Ishikawa (cell line): ENCODE results near the gene GPR146.

Source experiments
- CEBPB ChIP-seq: IDR thresholded peaks from 2 replicates; pipeline ENCODE4 v1.6.1; 2012
- CREB1 ChIP-seq: IDR thresholded peaks from 2 replicates; pipeline ENCODE4 v1.6.1; 2012; ENCODE audit warnings: low read depth
- EGR1 ChIP-seq: IDR thresholded peaks from 2 replicates; pipeline ENCODE4 v1.6.1; 2012
- EP300 ChIP-seq: IDR thresholded peaks from 2 replicates; pipeline ENCODE4 v1.6.1; 2012; ENCODE audit warnings: borderline replicate concordance
- FOXM1 ChIP-seq: IDR thresholded peaks from 2 replicates; pipeline ENCODE4 v1.6.1; 2012; ENCODE audit warnings: low read depth, borderline replicate concordance
- MAX ChIP-seq: IDR thresholded peaks from 2 replicates; pipeline ENCODE4 v1.6.1; 2012
- NFIC ChIP-seq: IDR thresholded peaks from 2 replicates; pipeline ENCODE4 v1.6.1; 2012
- RAD21 ChIP-seq: IDR thresholded peaks from 2 replicates; pipeline ENCODE4 v1.6.1; 2012; ENCODE audit warnings: low read depth
- REST ChIP-seq: IDR thresholded peaks from 2 replicates; pipeline ENCODE4 v1.6.1; 2012; ENCODE audit warnings: low read depth, mild to moderate bottlenecking
- TAF1 ChIP-seq: IDR thresholded peaks from 2 replicates; pipeline ENCODE4 v1.6.1; 2012; ENCODE audit warnings: low read depth, mild to moderate bottlenecking
- TCF12 ChIP-seq: IDR thresholded peaks from 2 replicates; pipeline ENCODE4 v1.6.1; 2012; ENCODE audit warnings: low read depth
- TEAD4 ChIP-seq: IDR thresholded peaks from 2 replicates; pipeline ENCODE4 v1.6.1; 2012
- YY1 ChIP-seq: IDR thresholded peaks from 2 replicates; pipeline ENCODE4 v1.6.1; 2012; ENCODE audit warnings: low read depth
- ZBTB7A ChIP-seq: IDR thresholded peaks from 2 replicates; pipeline ENCODE4 v1.6.1; 2012; ENCODE audit warnings: low read depth
- TF ChIP-seq, protein P1 (sequence below): IDR thresholded peaks from 2 replicates; pipeline ENCODE4 v1.6.1; 2012

The GPR146 gene

DNA sequence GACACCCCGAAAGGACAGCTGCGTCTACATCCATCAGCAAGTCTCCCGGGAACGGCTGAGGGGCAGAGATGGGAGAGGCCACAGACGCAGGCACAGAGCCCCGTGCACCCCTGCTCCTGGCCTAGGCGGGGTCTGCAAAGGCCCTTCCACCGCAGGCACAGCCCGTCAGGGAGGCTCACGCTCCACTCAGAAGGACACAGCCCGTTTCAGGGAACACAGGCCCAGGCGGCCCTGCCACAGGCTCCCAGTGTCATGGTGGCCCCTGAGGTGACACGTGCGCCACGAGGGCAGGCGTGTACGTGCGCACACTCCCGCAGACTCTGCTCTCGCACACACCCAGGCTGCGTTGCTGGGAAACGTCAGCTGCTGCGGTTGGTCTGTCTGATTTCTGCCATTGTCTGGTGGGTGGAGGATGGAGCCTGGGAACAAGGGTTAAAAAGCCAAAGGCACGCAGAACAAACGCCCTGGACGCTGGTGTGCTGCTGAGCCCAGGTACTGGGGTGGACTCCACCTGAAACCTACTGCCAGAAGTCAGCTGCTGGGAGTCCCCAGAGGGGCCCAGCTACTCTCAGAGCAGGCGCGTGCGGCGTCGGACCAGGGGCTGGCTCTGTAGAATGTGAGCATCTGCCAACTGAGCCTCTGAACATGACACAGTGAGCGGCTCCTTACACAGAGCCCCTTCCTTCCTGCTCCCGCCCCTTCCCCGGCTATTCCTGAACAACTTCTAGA is 56.7 kb downstream of the GPR146 start:
- TF ChIP-seq, protein P1, sequence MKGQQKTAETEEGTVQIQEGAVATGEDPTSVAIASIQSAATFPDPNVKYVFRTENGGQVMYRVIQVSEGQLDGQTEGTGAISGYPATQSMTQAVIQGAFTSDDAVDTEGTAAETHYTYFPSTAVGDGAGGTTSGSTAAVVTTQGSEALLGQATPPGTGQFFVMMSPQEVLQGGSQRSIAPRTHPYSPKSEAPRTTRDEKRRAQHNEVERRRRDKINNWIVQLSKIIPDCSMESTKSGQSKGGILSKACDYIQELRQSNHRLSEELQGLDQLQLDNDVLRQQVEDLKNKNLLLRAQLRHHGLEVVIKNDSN, result no peak
- TF ChIP-seq TEAD4, result no peak
- no peak for TF ChIP-seq TCF12

DNA sequence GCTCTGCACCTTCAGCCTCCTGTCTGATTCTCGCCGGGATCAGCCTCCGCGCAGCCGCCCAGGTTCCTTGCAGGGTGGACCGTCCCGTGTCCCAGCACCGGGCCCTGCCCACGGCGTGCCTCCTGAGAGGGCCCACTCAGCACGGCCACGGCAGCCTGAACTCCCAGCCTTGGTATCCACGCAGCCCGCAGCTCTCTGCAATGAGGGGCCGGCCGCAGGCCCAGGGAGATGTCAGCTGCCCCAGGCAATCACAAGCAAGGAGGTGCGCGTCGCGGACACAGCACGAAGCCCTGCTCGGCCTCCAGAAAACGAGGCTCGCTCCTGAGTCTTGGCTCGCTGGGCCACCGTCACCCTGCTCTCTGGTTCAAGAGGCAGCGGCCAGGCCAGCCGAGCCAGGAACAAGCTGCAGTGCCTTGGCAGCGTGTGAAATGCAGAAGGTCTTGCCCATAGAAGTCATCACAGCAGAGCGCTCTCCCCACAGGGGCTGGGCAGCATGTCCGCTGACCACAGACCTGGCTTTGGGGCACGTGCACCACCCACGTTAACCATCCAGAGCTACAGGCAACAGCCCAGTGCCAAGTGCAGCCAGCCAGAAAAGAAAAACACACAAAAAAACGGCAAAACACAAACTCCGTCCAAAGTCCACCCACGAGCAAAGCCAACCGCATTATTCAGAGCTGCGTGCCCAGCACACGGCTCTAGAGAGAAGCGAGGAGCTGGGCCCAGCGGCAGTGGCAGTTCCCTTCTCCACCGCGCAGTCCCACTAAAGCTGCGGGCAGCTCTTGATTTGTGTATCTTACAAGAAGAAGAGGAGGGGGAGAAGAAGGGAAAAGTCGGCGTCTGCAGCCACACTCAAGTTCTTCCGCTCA is 57.5 kb downstream of the GPR146 start:
- no peak for TF ChIP-seq EP300
- no peak for TF ChIP-seq TAF1
- TF ChIP-seq, protein P1, result no peak
- no peak for TF ChIP-seq FOXM1
- TF ChIP-seq NFIC, result no peak
- TF ChIP-seq REST, result no peak
- no peak for TF ChIP-seq TCF12
- no peak for TF ChIP-seq TEAD4
- TF ChIP-seq RAD21, result no peak
- TF ChIP-seq CREB1, result no peak
- TF ChIP-seq CEBPB, result no peak
- no peak for TF ChIP-seq ZBTB7A
- TF ChIP-seq MAX, result no peak

DNA sequence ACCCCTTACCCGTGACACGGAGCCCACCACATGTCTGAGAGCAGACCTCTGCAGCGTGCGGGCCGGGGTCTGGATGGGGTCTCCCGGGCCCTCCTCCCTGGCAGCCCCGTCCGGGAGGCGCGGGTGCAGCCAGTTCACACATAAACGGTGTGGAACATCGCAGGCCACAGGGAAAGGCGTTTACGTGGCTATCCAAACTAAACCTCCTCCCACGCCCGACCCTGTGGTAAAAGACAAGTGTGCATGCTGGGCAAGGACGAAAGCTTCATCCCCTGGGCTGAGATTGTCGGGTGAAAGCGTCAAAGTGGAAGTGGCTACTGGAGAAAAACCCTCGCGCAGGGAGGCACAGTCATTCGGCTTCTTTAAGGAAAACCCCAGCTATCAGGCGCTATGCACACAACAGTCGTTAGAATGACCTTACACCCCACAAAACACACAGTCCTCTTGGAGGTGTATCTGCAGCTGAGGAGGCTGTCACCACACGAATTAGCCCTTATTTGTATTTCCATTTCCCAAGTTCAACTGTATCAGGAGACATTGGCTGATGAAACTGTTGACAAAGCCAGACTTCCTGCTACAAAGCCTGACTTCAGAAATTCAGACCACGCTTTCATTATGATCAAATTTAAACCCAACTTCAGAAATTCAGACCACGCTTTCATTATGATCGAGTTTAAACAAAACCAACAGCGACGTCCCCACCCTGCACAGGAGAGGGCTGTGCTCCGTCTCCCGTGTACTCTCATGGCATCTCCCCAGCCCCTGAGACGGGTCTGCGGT is 58.9 kb downstream of the GPR146 start:
- TF ChIP-seq TAF1 (no peak), TCF12 (no peak), EP300 (no peak), ZBTB7A (no peak)

- TF ChIP-seq, protein P1, result no peak
- TF ChIP-seq TAF1 (no peak), ZBTB7A (no peak), TEAD4 (no peak), EGR1 (no peak), MAX (no peak), CREB1 (no peak), EP300 (no peak), NFIC (no peak), CEBPB (no peak), REST (no peak), RAD21 (no peak)
These were observed 59.6 kb downstream of the GPR146 start for GRCh38 chr7:1103789-1104515.

DNA sequence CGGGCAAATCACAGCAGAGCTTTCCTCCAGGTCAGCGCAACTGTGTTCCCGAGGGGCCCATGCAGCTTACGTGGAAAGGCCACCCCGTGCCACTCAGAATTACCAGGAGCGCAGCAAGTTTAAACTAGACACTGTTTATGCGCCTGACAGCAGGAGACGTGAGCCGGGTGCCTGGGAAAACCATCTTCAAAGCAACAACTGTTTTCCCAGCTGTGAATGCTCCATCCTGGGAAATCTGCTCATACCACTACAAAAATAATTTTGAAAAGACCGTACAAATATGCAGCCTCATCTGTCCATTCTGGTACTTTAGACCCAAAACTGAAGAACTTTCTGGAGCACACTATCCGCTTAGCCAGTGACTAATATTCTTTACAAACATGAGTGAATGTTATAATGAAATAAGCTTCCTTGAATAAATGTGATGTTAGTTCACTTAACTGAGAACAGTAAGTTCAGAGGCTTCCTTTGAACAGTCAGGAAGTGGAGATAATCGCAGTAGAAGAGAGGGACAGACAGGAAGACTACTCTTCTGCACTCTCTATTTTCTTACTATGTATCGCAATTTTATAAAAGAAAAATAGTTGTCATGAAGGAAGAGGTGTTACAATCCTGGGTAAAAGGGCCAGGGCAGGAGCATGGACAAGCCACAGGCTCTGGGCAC is 60.3 kb downstream of the GPR146 start:
- TF ChIP-seq TAF1 (no peak), NFIC (no peak), EP300 (no peak), ZBTB7A (no peak), TEAD4 (no peak), CREB1 (no peak), RAD21 (no peak), YY1 (no peak), CEBPB (no peak)
- TF ChIP-seq, protein P1, result no peak
